Stomach (tissue), 4 donors: ENCODE measurements around the gene POT1.

Source experiments
- CTCF ChIP-seq, 7 experiments: fragments of 450-650 bp in 4 of 7; fragments of 200-600 bp in 3 of 7; sonication (generic) in 3 of 7; IDR thresholded peaks; one replicate each; pipeline ENCODE4 v1.5.1; 2016 to 2019; ENCODE audit warnings: antibody characterized with exemption in 7 of 7, control low read depth in 2 of 7, mild to moderate bottlenecking in 1 of 7
- POLR2A ChIP-seq, 4 donors: fragments of 450-650 bp; IDR thresholded peaks; one replicate each; pipeline ENCODE4 v1.6.1; 2016; ENCODE audit warnings: antibody characterized with exemption in 4 of 4, control low read depth in 2 of 4, mild to moderate bottlenecking in 1 of 4, moderate library complexity in 1 of 4

- no peak for TF ChIP-seq CTCF (IDR thresholded peaks at IDR 0.05)
- TF ChIP-seq POLR2A (IDR thresholded peaks at IDR 0.05): no peak
Measured at GRCh38 chr7:124775422-124775821, 154.2 kb downstream of the POT1 start.
